Measurements from ENCODE around the gene BRI3.

GRCh38 chr7:98252425-98253054 lies 28.9 kb upstream of the BRI3 start:
- TF ChIP-seq SIX5 (IDR thresholded peaks at IDR 0.05; ENCODE audit: low read depth, low read length), result no peak
- TF ChIP-seq, protein P1, sequence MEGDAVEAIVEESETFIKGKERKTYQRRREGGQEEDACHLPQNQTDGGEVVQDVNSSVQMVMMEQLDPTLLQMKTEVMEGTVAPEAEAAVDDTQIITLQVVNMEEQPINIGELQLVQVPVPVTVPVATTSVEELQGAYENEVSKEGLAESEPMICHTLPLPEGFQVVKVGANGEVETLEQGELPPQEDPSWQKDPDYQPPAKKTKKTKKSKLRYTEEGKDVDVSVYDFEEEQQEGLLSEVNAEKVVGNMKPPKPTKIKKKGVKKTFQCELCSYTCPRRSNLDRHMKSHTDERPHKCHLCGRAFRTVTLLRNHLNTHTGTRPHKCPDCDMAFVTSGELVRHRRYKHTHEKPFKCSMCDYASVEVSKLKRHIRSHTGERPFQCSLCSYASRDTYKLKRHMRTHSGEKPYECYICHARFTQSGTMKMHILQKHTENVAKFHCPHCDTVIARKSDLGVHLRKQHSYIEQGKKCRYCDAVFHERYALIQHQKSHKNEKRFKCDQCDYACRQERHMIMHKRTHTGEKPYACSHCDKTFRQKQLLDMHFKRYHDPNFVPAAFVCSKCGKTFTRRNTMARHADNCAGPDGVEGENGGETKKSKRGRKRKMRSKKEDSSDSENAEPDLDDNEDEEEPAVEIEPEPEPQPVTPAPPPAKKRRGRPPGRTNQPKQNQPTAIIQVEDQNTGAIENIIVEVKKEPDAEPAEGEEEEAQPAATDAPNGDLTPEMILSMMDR (IDR thresholded peaks at IDR 0.05; ENCODE audit: control extremely low read depth in 1 of 3, insufficient read depth in 1 of 3, low read depth in 1 of 3, low read length in 3 of 3), result no peak
- no peak for TF ChIP-seq EGR1 (IDR thresholded peaks at IDR 0.05; ENCODE audit: borderline replicate concordance, low read depth, low read length)
- no peak for TF ChIP-seq SAP30 (IDR thresholded peaks at IDR 0.05; ENCODE audit: insufficient read depth, insufficient replicate concordance, low read length)
